ENCODE measurements around the gene KRT3.

KRT3 gene

DNA sequence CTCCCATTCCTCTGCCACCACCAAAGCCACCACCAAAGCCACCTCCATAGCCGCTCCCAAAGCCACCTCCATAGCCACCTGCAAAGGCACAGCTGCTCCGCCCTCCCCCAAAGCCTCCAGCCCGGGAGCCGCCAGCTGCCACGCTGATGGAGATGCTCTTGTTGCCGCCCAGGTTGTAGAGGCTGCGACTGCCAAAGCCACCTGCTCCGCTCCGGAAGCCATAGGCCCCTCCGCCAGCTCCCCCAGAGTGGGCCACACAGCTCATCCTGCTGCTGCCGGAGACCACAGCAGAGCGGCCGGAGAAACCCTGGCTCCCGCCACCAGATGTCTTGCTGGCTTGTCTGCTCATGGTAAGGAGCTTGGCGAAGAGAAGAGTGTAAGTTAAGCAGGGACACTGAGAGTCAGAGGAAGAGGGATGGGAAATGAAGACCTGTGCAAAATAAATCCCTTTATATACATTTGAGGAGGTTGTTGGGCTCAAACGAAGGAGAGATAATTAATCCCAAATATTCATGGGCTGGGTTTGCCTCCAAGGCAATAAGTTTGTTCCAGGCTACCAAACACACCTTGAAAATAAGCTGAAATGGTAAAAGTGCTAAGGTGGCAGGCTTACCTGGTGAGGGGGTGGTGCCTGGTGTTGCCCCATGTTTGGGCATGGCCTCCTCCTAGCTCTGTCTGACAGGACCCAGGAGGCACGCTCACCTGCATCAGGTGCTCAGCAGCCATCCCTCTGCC lies at the start of gene KRT3:
Gene KRT3, minus strand, starts transcription at position 424 of the 735 bp plus-strand sequence. Its CDS starts 75 bp downstream, at position 349.
- no peak for DNase-seq

DNA sequence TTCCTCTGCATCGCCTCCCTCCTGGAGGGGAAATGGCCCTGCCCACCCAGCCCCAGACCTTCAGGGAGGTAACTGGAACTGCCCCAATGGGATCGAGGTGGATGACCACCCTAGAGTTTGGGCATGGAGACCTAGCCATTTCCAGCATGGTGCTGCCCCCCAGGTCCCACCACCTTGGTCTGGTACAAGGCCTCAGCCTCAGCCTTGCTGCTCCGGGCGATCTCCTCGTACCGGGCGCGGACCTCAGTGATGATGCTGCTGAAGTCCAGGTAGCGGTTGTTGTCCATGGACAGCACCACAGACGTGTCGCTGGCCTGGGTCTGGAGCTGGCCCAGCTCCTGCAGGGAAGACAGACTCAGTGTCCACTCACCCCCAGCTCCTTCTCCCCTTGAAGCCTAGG lies 48.5 kb upstream of the KRT3 start:
- no peak for DNase-seq

GRCh38 chr12:52839436-52840105 lies 43.7 kb upstream of the KRT3 start:
- DNase-seq: no peak

GRCh38 chr12:52838609-52839435 lies 42.9 kb upstream of the KRT3 start:
- DNase-seq: no peak

DNA sequence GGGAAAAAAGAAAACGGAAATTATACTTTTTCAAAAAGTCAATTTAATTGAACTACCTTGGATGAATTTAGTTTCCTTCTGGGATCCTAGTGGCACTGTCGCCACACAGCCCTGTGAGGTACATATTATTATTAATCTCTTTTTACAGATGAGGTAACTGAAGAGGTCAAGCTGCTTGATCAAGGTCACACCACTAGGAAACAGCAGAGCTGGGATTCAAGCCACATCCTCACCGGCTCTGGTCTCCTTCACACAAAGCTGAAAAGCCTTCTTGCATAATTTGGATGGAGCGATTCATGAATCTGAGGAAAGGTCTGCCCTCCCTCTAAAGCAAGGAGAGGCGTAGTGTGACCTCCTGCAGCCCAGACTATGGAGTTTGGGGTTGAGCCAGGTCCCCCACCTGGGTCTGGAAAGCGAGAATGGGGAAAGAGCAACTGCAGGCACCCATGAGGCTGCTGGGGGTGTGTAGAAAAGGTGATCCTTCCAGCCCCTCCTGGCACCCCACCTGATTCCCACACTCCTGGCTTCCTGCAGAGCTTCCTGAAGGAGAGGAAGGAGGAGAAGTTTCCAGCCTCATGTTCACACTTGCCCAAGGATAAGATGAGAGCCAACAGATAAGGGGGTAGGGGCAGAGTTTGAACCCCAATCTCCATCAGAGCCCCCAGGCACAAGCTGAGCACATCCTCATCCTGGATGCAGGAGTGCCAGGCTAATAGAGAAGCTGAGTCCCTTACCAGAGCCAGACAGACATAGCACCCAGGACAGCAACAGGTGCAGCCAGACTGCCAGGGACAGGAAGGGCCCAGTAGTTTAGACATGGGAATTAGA lies 42.1 kb upstream of the KRT3 start:
- no peak for DNase-seq

DNA sequence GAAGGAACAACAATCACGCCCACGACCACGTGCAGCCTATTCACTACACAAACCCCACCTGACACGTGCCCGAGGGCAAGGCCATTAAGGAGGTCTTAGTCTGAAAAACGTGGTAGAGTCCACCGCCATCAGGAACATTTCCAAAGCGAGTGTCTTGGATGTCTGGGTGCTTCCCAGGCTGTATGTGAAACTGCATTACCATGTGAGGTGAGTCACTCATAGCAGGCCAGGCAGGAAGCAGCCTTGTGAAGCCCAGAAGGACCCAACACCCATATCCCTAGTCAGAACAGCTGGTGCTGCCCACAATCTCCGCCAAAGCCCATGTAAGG lies 41.5 kb upstream of the KRT3 start:
- DNase-seq: no peak

DNA sequence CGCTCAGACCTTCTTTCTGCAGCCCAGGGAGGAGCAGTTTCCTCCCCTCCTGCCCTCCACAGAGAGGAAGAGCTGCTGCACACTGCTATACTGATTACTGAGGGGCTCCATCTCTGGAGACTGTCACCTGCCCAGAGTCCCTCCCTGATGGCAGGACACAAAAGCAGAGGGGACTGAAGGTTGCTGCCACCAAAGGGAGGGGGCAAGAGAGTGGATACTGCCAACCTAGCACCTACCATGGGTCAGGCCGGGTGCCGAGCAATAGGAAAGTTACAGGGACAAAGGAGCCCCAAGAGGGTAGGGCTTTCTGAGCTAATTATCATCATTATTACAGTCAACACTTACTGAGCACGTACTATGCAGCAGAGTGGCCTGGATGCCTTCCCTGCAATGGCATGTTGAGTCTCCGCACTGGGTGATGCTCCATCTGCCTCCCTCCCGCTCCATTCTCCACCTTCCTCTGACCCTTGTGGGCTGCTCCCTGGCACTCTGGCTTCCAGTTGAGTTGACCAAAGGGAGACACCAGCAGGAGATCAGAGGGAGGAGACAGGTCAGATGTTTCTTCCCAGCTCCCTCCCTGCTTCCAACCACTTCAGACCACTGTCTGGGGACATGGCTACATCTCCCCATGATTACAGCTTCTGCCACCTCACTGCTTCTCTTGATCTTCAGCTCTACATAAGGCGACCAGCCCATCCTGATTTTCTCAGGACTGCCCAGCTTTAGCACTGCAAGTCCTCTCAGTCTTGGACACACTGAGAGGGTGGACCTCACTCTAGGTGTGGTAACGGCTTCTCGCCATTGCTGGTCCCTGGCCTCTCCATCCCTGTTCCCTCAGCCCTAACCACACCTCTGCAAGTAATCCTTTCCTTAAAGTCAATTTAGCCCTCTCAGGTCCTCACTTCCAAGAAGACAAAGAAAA lies 40.8 kb upstream of the KRT3 start:
- no peak for DNase-seq

GRCh38 chr12:52836042-52836466 lies 40.1 kb upstream of the KRT3 start:
- no peak for DNase-seq

DNA sequence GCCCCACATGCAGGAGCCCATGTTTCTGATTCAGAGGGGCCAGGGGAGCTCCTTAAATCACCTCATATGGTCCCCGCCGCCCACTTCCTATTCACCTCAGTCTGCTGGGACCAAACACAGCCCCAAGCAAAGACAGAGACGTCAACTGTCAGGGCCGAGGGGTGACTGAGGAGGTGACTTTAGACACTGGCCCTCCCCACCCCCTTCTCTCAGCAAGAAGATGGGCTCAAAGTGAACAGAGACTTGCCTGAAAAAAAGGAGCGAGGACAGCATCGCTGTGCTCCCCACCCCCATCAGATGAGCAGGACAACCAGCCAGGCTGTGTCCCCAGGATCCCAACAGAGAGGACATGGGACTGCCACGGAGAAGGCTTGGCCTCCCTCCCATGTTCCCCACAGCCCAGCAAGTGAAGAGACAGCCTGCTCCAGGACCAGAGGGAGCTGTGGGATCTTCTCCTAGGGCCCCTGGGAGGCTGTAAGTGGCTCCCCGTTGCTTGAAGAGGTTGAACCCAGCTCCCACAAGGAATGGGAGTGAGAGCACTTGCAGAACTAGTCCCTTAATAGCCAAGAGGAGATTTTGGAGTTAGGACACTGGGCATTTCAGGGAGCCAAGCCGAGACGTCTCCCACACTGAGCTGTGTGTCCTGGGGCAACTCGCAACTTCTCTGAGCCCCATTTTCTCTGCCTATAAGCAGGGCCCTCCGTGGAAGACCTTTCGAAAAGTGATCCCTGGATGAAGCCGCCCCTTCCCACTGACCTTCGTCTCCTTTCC lies 39.5 kb upstream of the KRT3 start:
- no peak for DNase-seq

- no peak for DNase-seq
Observed at GRCh38 chr12:52834727-52835001, 38.7 kb upstream of the KRT3 start.

DNA sequence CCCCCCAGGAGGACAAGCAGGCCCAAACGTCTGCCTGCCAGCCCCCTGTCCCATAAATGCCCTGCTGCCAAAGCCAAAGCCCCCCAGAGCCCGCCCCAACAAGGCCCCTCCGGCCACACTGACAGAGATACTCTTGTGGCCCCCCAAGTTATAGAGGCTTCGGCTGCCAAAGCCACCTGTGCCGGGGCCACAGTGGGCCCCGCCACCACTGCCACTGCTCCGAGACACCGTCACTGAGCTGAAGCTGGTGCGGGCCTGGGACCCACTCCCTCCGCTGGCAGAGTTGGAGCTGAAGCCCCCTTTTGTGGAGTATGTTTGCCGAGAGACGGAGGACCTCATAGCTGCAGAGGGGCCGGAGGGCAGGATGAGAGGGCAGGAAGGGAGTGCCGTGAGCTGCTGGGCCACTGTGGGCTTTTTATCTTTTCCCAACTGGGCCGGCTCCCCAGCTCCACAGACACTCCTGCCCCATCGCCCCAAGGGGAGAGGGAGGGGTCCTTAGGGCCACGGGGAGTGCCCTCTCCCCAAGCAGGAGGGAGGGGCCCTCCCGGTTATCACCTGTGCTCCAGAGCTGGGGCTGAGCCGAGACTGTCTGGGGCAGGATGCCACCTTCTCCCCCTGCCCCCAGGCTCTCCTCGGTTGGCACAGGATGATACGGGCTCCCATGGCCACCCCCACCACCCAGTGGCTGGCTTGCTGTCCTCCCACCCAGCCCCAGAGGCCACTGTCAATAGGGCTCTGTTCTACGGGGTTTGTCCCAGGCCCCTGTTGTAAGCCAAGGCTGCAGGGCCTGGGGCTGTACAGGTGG lies 38.2 kb upstream of the KRT3 start, which contains the start of gene KRT79:
Gene KRT79, minus strand, starts transcription at position 390 of the 805 bp plus-strand sequence. Its CDS starts 51 bp downstream, at position 339.
- DNase-seq: no peak

GRCh38 chr12:52832985-52833905 lies 37.3 kb upstream of the KRT3 start:
- no peak for DNase-seq

DNA sequence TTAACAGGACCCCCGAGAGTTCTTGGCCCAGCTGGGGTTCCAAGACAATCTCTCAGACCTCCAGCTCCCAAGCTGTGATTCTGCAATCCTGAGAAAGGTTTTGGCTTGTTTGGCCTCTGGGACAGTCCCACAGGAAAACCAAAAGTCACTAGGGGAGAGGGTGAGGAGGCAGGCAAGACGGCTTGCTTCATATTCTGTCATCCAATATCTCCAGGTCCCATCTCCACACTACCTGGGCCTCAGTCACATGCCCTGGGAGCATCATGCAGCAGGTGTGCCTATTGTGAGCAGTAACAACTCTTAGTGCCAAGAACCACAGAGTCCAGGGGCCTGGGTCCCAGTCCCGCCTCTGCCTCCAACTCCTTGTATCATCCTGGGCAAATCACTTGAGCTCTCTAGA lies 36.5 kb upstream of the KRT3 start:
- no peak for DNase-seq

DNA sequence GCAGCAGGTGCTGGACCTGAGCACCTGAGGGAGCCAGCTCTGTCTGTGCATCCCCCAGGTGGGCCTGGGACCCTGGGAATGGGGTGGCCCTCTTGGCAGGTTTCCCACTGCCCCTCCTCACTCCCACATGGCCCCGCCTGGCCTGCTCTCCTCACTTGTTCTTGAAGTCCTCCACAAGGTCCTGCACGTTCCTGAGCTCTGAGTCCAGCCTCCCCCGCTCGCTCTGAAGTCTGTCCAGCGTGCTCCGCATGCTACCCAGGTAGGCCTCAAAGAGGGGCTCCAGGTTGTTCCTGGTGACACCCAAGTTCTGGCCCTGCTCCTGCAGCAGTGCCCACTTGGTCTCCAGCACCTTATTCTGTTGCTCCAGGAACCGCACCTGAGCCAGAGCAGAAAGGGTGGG lies 35.3 kb upstream of the KRT3 start:
- no peak for DNase-seq

GRCh38 chr12:52829986-52830770 lies 34.3 kb upstream of the KRT3 start:
- no peak for DNase-seq

DNA sequence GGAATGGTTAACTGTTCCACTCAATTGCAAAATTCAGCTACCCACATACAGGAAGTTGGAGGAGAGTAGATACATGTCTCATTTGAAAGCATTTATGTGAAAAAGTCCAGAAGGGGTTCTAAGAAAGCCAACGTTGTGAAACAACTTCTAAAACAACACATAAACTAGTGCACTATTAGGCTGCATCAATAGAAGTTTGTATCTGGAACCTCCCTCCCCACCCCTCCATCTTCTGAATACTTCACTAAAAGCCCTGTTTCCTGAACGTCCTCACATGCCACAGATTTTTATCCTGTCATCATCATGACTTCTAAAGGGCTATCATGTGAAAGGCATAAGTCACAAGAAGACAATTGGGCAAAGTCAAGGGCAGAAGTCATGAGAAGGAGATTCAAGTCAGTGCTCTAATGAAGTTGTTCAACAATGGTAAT lies 32.7 kb upstream of the KRT3 start:
- no peak for DNase-seq

- no peak for DNase-seq
Observed at GRCh38 chr12:52828156-52828555, 32.2 kb upstream of the KRT3 start.
